Activated CD8-positive, alpha-beta memory T cell treated with anti-CD3 and anti-CD28 coated beads for 1 hour (primary cell): Measurements from ENCODE around the gene DCHS2.

ENCODE experiments used
- DNase-seq, 2 donors: peaks; one replicate each; pipeline ENCODE4 v3.0.0-alpha.2; 2020; ENCODE audit warnings: low read depth in 1 of 2; ENCODE audit errors: extremely low read depth in 1 of 2

Gene DCHS2

DNA sequence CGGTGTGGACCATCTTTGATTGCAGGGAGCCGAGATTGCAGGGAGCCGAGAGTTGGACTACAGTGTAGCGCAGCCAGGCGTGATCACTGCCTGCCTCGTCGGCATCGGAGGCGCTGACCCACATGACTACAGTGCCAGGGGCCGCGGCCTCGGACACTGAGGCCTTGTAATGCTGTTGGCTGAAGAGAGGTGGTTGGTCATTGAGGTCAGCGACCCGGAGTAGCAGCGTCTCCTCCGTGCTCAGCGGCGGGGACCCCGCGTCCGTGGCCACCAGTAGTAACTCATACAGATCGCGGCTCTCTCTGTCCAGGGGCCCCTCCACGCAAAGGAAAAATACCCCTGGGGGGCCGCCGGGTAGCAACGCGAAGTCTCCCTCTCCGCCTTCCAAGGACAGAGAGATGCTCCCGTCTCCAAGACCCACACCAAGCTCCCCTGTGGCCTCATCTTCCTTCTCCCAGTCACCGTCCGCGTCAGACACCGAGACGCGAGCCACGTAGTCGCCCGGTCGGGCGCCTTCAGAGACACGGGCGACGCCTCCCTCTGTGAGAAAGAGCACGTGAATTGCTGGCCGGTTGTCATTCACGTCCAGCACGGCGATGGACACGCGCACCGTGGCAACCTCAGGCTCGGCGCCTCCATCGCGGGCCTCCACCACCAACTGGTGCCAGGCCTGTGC is 1.9 kb downstream of the DCHS2 start:
- no peak for DNase-seq

DNA sequence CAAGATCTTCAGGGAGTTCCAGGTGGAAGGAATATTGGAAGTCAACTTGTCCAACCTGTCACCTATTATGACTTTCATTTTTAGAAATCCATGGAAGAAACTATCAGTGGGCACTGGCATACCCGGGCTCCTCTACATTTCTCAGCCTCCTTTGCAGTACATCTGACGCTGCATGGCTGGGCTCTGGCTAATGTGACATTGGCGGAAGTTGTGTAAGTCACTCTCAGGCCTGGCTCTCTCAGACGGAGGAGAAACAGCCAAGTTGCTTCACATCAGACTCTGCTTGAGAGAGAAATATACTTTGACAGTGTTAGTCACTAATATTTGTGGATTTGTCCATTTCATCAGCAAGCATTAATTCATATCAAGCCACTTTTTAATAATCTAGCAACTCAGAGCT is 4.5 kb downstream of the DCHS2 start:
- no peak for DNase-seq

DNA sequence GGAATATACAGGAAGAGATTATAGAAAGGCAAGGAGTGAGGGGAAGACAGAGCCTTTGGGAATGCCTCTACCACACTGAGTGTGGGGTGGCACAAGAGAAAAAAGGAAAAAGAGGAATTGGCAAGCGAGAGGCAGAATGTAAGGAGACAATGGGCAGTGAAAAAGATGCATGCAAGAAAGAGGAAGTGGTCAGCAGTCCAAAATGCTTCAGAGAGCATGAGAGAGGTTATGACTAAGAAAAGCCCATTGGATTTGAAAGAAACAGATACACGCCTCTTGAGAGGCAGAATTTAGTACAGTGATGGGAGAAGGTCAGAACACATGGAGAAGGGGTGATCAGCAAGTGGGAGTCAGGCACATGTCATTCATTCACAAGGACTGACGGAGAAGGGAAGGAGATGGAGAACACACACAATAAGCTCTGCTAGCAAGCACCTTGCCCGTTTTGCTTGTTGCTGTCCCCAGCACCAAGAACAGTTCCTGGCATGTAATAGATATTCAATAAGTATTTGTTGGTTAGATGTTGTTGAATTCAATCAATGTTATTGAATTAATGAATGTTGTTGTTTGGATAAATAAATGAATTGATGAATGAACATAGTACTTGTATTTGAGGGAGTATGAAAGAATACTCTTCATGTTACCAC is 6.3 kb downstream of the DCHS2 start:
- DNase-seq: no peak

DNA sequence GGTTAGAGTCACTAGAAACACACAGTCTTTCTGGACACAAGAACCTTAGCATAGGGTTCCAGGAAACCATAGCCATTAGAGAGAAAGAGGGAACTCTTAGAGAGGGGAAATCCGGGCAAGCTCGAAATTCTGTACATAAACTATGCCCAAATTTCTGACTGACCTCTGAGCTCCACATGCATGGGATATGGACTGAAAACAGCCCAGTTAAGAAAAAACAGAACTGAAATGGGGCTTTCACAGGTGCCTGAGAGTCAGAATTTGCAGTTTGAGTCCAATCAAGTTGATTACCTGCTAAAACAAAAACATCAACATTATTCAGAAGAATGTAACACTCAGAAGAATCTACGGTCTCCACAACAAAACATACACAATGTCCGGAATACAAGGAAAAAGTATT is 13.1 kb downstream of the DCHS2 start:
- no peak for DNase-seq

DNA sequence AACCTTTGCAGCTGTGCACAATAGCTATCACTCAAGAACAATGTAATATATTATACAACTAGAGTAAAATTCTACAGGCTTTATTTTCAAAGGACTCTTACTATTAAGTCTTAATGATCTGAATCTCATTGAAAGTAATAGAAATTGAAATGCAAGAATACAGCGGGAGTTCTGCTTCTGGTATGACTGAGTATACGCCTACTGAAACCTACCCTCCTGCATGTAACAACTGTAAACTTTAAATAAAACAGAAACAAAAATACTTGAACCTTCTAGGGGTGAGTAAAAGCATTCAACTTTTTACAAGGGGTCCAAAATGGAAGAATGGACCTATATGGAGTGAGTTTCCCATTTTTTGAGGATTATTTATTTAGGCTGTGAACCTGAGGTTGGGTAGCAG is 13.5 kb downstream of the DCHS2 start:
- no peak for DNase-seq

DNA sequence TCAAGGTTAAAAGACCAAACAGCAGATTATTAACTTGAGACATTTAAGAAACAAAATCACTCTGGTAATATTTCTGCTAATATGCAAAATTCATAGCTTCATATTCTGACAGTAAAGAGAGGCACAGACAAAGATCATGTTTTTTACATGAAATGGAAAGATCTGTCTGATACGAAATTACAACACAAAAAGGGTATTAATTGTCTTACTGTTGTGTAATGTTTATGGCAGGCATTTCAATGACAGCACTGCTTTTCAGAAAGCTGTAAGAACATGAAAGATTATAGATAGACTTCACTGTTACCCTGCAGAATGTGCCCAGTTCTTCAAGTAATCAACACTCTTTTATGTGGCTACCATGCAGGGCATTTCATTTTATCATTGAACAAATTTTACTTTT is 15.4 kb downstream of the DCHS2 start:
- no peak for DNase-seq

DNA sequence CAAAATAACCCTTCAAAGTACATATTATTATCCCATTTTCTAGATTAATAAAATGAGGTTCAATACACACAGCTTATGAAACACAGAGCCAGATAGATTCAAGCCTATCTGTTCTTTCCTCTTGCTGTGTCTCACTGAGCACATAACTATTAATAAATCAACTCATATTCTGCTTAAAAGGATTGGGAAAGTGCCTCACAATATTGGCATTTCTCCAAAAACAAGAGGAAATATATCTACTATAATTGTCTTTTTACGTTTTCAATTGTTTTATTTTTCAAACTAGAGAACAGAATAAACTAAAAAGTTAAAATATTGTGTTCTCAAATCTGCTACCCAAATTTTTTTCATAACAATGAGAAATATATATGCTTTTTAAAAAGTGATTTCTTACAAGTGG is 15.8 kb downstream of the DCHS2 start:
- no peak for DNase-seq

DNA sequence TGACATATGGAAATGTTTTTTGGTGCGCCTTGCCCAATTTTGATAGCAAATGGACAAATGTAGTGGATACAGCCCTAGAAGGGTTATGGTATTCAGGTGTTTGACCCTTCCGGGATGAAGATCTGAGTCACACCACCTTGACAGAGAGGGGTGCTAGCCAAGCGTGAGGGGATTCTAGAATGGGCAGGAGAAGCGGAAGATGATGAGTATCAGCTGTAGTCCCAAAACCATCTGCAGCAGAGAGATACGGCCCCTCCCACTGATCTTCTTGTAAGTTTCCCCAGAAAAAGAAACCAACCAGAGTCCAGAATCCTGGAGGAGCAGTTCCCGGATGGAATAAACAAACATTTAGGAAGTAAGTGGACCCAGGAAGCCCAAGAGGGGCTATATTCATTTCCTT is 18.1 kb downstream of the DCHS2 start:
- no peak for DNase-seq

DNA sequence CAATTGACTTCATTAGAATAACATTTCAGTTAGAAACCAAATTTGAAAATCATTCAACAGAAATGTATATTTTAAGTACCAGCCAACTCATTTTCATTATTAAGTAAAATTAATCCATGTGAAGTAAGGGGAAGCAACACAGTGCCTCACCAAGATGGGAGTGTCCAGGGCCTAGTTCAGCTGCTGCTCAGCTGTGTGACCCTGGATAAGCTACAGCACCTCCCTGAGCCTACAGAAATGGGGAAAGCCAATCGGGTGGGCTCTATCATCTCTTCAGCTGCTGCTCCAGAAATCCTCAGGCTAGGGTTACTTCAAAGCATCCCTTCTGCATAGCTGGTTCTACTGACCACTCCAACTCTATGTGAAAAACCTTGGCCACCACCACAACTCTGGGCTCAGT is 18.7 kb downstream of the DCHS2 start:
- DNase-seq: no peak

DNA sequence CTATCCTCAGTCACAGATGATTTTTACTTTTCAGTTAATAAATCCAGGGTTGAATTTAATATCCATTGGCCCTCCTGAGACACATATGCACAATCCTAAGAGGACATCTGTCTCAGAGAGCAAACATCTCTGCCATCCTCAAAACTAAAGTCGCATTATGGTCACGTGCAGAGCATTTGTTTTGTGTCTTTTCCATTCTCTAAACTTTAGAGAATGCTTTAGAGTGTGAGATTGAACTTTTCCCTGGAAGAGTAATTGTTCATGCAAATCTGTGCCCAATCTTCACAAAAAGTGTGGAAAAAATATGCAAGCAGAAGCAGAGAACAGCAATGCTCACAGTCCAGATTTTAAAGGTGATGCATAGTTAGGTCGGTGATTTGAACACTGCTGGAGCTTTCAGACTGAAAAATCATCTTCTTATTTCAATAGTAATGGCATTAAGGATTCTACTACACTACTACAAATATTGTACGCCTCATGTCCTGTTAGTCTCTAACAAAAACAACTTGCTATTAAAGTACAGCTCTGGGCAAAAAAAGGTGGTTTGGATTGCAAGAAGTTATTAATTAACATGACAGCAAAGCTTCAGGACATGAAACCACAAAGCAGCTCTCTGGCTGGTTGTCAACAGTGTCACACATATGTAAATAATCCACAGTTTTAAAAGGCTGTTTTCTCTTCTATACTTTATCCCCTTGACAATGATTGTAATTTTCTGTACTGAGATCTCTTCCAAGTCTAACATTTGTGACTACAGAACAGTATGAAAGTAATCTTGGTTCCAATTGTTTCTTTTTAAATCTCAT is 19.9 kb downstream of the DCHS2 start:
- DNase-seq: no peak

DNA sequence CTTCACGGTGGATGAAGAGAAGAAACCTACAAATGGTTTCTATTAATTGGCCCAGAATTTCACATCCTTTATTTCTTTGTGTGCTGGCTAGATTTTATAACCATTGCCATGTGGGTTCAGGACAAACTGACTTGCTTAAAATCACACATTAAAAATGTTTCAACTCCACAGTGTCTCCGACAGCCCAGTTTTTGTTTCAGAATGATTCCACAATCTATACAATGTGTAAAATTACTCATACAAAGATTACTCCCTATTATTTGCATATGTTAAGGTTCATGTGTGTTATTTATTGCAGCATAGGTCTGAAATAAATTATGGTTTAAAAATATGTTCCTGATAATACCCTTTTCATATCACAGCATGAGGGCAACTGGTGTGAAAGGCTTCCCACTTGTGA is 20.6 kb downstream of the DCHS2 start:
- no peak for DNase-seq

DNA sequence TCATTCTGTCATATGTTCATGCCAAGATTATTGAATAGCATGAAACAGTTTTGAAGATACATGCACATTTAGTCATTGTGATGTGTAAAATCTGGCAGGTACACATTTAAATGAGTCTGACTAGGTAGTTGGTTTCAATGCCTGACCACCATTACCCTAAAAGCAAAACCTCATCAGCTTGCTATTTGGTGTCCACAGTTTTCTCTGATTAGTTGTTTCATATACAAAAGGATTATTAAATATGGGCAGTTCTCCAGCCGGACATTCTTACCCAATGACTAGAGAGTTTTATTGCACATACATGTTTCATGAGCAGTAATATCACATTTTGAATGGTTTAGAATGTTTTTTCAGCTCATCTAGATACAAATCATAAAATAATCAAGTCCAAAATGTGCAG is 23.7 kb downstream of the DCHS2 start:
- no peak for DNase-seq

DNA sequence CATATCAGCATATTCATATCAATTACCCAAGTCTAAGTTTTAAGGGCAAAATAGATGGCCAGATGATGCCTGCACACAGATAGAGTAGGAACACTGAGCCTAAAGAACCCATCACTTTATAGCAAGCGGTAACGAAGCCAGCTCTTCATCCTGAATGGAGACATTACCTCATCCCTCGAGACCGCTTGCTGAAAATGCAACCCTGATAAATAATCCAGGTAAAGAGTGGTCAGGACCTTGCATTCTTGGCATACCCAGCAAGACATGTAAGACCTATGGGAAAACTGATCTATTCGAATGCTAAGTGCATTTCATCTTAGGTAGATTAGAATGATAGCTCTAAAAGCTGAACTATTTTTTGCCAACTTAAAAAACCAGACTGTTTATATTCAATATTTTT is 25.3 kb downstream of the DCHS2 start:
- no peak for DNase-seq

DNA sequence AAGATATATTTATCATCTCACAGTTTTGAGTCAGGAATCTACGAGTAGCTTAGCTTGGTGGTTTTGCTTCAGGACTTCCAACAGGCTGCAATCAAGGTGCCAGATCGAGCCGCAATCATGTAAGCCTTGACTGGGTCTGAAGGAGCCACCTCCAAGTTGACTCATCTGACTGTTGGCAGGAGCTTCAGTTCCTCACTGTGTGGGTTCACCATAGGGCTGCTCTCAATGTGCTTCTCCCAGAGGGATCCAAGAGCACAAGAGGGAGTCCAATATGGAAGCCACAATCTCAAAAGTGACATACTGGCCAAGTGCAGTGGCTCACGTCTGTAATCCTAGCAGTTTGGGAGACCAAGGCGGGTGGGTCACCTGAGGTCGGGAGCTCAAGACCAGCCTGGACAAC is 26.5 kb downstream of the DCHS2 start:
- no peak for DNase-seq

DNA sequence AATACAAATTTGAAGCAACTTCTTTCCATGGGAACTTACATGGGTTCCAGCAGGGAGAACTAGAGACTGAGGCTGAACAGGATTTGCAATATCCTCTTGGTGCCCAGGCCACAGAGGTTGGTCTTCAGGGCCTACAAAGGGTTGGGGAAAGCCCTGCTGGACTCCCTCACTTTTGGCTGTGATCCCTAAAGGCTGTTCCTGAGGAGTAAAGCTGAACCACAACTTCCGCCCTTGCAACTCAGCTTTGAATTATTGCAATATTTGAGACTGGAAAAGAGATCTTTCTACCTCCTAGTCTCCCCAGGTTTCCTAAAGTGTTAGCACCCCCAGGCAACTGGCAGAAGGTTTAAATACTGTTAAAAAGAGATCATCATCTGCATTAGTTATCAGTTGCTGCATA is 26.9 kb downstream of the DCHS2 start:
- DNase-seq: no peak

DNA sequence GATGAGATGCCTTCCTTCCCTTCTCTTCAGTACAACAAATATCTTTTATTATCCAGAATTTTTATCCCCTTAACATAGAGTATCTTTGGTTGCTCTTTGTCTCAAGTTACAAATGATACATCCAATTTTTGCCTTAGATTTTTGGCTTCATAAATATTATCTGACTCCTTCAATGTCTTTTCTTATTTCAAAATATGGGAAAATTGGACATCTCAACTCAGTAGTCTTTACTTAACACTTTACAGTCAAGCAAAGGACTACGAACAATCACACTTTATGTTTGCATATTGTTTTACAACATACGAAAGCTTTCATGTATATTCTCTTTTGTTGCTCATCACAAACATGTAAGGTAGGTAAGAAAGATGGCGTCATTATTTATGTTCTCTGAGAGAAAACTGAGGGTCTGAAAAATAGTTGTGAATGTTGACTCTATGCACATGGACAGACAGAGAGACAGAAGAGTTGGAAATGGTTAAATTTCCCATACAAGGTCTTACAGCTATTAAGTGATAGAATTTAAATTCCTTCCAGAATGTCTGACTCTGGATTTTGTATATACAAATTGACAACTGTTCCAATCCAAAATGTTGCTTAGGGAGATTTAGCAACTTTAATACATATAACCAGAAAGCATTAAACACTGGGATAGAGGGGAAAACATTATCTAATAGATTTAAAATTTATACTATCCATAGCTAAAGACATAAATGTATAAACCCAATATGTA is 29.4 kb downstream of the DCHS2 start:
- DNase-seq: no peak

DNA sequence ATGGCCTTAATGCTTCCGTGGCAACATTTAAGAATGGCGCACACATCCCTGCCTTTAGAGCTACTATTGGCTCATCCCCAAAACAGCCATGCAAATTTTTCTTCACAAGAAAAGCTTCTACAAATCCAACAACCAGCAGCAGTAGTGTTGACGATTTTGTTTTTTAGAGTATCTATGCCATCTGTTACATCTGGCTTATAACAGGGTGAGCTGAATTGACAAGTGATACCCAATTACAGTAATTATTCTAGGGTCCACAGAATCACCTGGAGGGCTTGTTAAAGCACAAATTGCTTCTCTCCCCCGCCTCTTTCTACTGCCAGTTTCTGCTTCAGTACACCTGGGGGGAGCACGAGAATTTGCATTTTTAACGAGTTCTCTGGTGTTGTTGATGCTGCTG is 34.1 kb downstream of the DCHS2 start:
- DNase-seq: no peak

DNA sequence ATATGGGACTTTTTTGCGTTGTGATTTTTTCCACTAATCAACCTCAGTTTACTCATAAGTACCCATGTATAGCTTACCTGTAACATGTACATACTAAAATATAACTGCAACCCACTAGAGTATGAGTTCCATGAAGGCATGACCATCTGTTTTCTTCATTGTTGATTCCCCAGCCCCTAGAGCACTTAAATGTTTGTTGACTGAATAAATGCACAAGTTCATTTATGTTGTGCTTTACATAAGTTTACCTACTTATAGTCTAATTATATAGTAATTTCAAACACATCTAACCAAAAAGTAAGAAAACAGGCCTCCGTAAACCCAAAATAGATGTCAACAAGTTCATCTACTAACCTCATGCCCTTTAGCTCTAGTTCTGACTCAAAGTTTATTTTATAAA is 34.7 kb downstream of the DCHS2 start:
- no peak for DNase-seq

DNA sequence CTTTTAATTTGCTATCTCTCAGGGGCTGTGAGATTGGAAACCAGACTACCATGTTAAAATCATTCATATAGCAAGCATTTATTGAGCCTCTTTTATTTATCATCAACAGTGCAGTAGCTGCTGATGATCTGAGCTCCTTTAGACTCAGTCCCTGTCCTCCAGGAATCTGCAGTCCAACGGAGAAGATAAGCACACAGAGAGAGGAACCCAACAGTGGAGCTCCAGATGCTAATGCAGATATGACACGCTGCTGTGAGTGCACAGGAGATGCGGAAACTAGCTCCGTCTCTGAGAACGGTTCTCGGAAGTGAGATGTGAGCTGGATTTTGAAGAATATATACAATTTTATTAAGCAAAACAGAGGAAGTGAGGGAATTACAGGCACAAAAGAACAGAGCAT is 35.4 kb downstream of the DCHS2 start:
- DNase-seq: no peak

DNA sequence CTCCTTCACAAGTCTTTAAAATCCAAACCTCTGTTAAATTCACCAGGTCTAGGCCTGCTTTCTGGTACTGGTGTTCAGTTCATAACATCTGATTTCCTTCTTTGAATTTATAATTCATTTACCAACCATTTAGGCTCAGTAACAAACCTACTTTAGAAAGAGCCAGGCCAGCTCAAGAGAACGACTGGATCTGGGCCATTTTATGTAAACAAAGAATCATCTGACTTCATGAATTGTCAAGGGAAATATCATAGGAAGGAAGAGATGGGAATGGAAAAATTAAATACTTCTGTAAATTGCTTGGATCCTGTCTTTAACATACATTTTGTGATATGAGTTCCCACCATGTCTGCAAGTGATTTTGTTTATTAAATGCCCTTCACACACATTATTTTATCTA is 36.5 kb downstream of the DCHS2 start:
- DNase-seq: no peak

DNA sequence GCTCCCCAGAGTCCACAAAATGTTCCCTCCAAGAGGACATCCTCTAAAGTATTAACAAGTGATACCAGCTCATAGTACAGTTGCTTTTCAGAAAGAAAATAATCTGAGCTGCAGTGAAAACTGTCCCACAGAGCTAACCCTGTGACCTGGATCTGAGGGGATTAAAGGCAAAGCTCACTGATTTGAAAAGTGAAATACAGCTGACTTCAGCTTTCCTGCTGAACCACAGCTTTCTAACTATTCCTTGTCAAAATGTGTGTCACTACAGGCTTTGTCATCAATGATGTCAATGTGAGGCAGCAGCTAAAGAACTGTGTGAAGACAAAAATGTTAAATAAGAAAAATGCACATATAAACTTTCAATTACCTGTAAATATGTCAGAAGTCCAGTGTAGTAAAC is 36.9 kb downstream of the DCHS2 start:
- DNase-seq: no peak
